ENCODE results near the gene SLC6A17.

Gene SLC6A17

DNA sequence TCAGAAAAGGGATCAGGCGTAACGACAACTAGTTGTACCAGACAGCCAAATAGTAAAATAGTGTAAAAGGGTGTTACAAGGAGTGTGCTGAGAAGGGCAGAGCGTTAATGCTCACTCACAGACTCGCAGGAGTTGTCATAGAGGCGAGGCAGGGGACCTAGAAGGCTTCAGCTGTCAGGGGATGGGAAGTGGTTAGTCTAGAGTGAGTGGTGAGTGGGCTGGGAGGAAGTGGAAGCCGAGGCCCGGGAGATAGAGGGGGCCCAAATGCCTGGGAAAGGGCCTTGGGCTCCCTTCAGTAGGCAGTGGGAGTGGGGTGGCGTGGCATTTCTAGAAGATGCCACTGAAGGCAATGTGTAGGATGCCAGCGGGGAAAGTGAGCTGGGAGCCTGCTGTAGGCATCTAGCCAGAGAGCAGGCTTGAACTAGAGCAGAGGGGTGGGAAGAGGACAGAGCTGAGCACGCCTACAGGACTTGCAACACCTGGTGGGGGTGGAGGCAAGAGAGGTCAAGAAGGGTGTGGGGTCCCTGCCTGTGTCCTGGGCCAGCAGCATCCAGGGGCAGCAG is 10.3 kb downstream of the SLC6A17 start:
- no peak overlapping the region for H3K27ac ChIP-seq (ENCODE audit: low read length)

DNA sequence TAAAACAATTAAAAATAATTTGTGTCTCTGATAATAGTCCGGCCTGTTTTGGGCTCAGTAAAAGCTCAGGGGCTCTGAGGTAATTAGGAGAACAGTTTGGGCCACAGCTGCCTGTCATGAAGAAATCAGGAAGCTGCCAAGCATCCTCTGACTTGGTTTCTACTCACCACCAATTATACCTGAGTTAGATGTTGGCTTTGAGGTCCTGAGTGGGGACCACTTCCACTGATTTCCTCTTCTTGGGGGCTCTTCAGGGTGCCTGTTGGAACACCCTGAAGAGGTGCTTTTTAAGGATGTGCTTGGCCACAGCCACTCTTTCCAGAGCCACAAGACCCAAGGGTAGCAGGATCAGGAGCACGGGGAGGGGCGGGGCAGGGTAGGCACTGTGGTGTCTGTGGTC is 10.9 kb downstream of the SLC6A17 start:
- H3K4me1 ChIP-seq (ENCODE audit: control insufficient read depth in 1 of 2, insufficient read depth in 2 of 2, low read length in 2 of 2): no peaks in the 10 kb centered on the region
- H3K27me3 ChIP-seq (ENCODE audit: low read depth, low read length): no peaks in the 10 kb centered on the region
- H3K9me3 ChIP-seq (ENCODE audit: control insufficient read depth in 1 of 2, low read length in 2 of 2): peaks cover 0 to 5% of the 10 kb centered on the region in 2 donors
- H3K4me3 ChIP-seq (ENCODE audit: low read depth in 1 of 2, low read length in 2 of 2): no peak overlapping the region
- H3K27ac ChIP-seq (ENCODE audit: low read length): no peak overlapping the region
- H3K36me3 ChIP-seq (ENCODE audit: control insufficient read depth in 1 of 2, insufficient read depth in 2 of 2, low read length in 2 of 2): no peaks in the 10 kb centered on the region

More for the DNA sequence above, 10.3 kb downstream of the SLC6A17 start:
- Histone ChIP-seq H3K9me3 (ENCODE audit: control insufficient read depth in 1 of 2, low read length in 2 of 2) (peaks cover 0 to 5% of the 10 kb centered on the region in 2 donors), H3K4me1 (ENCODE audit: control insufficient read depth in 1 of 2, insufficient read depth in 2 of 2, low read length in 2 of 2) (no peaks in the 10 kb centered on the region), H3K36me3 (ENCODE audit: control insufficient read depth in 1 of 2, insufficient read depth in 2 of 2, low read length in 2 of 2) (no peaks in the 10 kb centered on the region), H3K27me3 (ENCODE audit: low read depth, low read length) (no peaks in the 10 kb centered on the region), H3K4me3 (ENCODE audit: low read depth in 1 of 2, low read length in 2 of 2) (no peak overlapping the region)

DNA sequence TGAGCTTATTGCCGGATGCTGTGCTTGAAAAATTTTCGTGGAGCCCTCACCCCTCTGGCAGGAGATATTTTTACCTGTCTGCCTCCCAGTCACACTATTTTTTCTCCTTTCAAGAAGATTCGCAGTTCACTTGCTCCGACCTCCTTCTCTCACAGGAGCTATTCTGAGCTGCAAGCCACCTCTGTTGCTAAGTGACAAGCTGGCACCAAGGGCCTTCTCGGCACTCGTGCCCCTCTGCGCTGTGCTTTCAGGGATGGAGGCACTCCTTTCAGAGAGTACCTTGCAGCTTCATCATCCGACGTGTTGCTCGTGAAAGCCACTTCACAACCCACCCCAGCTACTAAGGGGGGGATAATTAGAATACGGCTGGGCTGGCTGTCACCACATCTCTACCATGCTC is 11.6 kb downstream of the SLC6A17 start:
- Histone ChIP-seq H3K4me1 (ENCODE audit: control insufficient read depth in 1 of 2, insufficient read depth in 2 of 2, low read length in 2 of 2) (no peaks in the 10 kb centered on the region), H3K9me3 (ENCODE audit: control insufficient read depth in 1 of 2, low read length in 2 of 2) (peaks cover 0 to 5% of the 10 kb centered on the region in 2 donors), H3K27me3 (ENCODE audit: low read depth, low read length) (no peaks in the 10 kb centered on the region), H3K4me3 (ENCODE audit: low read depth in 1 of 2, low read length in 2 of 2) (no peak overlapping the region), H3K36me3 (ENCODE audit: control insufficient read depth in 1 of 2, insufficient read depth in 2 of 2, low read length in 2 of 2) (no peaks in the 10 kb centered on the region), H3K27ac (ENCODE audit: low read length) (no peak overlapping the region)

DNA sequence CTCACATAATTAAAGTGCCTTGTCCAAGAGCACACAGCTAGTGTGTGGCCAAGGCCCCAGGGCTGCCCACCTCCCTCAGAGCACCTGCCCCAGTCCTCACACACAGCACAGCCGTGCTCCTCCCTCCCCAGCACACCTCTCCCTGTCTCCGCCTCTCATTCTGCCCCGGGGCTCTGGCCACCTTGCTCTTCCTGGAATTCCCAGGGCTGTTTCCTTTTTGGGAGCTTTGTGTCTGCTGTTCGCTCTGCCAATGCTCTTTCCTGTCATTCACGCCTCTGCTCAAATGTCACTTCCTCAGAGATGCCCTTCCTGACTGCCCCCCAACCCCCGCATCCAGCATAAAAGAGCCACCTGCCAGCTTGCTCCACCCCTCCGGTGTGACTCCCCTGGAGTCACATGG is 13.3 kb downstream of the SLC6A17 start:
- Histone ChIP-seq H3K4me1 (ENCODE audit: control insufficient read depth in 1 of 2, insufficient read depth in 2 of 2, low read length in 2 of 2) (no peaks in the 10 kb centered on the region), H3K27me3 (ENCODE audit: low read depth, low read length) (no peaks in the 10 kb centered on the region), H3K36me3 (ENCODE audit: control insufficient read depth in 1 of 2, insufficient read depth in 2 of 2, low read length in 2 of 2) (no peaks in the 10 kb centered on the region), H3K27ac (ENCODE audit: low read length) (no peak overlapping the region), H3K4me3 (ENCODE audit: low read depth in 1 of 2, low read length in 2 of 2) (no peak overlapping the region), H3K9me3 (ENCODE audit: control insufficient read depth in 1 of 2, low read length in 2 of 2) (peaks cover 0 to 5% of the 10 kb centered on the region in 2 donors)

DNA sequence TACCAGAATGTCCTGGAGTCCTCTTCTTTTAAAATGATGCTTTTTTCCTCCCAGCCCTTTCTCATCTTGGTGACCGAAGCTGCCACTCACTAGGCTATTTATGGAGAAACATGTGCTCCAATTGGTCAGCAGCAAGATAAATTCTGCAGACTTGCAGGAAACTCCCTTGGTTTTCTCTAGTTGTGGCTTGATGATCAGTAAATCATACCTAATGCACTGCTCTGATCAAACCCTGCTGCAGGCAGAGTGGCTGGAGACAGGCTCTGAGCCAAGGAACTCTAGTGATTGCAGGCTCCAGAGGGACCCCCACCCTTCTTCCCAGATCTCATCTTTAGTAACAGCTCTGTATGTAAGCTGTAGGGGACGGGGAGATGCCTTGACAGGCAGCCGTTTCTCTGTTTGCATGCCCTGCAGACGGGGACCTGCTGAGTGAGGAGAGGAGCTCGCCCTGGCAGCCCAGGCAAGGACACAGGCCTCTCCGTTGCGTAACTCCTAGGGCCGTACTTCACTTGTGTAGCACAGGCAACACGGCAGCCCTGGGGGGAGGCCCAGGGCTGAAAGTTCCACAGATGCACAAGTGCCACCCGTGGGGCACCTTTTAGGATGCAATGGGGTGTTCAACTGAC is 14.5 kb downstream of the SLC6A17 start:
- Histone ChIP-seq H3K27me3 (ENCODE audit: low read depth, low read length) (no peaks in the 10 kb centered on the region), H3K4me3 (ENCODE audit: low read depth in 1 of 2, low read length in 2 of 2) (no peak overlapping the region), H3K9me3 (ENCODE audit: control insufficient read depth in 1 of 2, low read length in 2 of 2) (peaks cover 0 to 5% of the 10 kb centered on the region in 2 donors), H3K27ac (ENCODE audit: low read length) (no peak overlapping the region), H3K36me3 (ENCODE audit: control insufficient read depth in 1 of 2, insufficient read depth in 2 of 2, low read length in 2 of 2) (no peaks in the 10 kb centered on the region), H3K4me1 (ENCODE audit: control insufficient read depth in 1 of 2, insufficient read depth in 2 of 2, low read length in 2 of 2) (no peaks in the 10 kb centered on the region)

DNA sequence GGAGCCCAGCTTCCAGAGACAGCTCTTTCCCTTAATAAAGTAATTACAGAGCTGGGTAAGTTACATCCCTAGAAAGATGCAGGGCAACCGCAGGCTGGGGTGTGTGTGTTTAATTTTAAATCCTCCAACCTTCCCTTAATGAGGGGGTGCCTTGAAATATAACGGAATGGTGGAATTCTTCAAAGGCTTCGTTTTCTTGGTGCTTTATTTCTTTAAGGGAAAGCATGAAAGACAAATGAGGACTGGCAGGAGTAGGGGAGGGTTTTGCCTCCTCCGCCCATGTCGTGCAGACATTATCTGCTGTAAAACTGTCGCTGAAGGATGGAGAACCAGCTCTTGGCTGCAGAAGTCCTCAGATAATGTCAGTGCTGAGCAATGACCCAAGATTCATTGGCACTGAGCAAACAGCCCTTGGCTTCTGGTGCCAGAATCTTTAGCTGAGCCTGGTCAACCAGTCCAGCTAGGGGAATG is 15.5 kb downstream of the SLC6A17 start:
- H3K27me3 ChIP-seq (ENCODE audit: low read depth, low read length): no peaks in the 10 kb centered on the region
- H3K36me3 ChIP-seq (ENCODE audit: control insufficient read depth in 1 of 2, insufficient read depth in 2 of 2, low read length in 2 of 2): no peaks in the 10 kb centered on the region
- H3K9me3 ChIP-seq (ENCODE audit: control insufficient read depth in 1 of 2, low read length in 2 of 2): peaks cover 0 to 5% of the 10 kb centered on the region in 2 donors
- no peak overlapping the region for H3K4me3 ChIP-seq (ENCODE audit: low read depth in 1 of 2, low read length in 2 of 2)
- H3K4me1 ChIP-seq (ENCODE audit: control insufficient read depth in 1 of 2, insufficient read depth in 2 of 2, low read length in 2 of 2): no peaks in the 10 kb centered on the region
- no peak overlapping the region for H3K27ac ChIP-seq (ENCODE audit: low read length)

DNA sequence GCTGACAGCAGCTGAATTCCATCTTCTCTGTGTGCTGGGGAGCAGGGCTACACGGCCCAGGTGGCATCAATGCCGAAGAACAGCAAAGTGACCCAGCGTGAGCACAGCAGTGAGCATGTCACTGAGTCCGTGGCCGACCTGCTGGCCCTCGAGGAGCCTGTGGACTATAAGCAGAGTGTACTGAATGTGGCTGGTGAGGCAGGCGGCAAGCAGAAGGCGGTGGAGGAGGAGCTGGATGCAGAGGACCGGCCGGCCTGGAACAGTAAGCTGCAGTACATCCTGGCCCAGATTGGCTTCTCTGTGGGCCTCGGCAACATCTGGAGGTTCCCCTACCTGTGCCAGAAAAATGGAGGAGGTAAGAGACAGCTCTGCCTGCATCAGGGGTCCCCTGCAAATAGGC is 16.6 kb downstream of the SLC6A17 start:
- H3K27ac ChIP-seq (ENCODE audit: low read length): no peak overlapping the region
- no peaks in the 10 kb centered on the region for H3K9me3 ChIP-seq (ENCODE audit: control insufficient read depth in 1 of 2, low read length in 2 of 2)
- no peak overlapping the region for H3K4me3 ChIP-seq (ENCODE audit: low read depth in 1 of 2, low read length in 2 of 2)
- no peaks in the 10 kb centered on the region for H3K27me3 ChIP-seq (ENCODE audit: low read depth, low read length)
- H3K4me1 ChIP-seq (ENCODE audit: control insufficient read depth in 1 of 2, insufficient read depth in 2 of 2, low read length in 2 of 2): no peaks in the 10 kb centered on the region
- H3K36me3 ChIP-seq (ENCODE audit: control insufficient read depth in 1 of 2, insufficient read depth in 2 of 2, low read length in 2 of 2): no peaks in the 10 kb centered on the region

DNA sequence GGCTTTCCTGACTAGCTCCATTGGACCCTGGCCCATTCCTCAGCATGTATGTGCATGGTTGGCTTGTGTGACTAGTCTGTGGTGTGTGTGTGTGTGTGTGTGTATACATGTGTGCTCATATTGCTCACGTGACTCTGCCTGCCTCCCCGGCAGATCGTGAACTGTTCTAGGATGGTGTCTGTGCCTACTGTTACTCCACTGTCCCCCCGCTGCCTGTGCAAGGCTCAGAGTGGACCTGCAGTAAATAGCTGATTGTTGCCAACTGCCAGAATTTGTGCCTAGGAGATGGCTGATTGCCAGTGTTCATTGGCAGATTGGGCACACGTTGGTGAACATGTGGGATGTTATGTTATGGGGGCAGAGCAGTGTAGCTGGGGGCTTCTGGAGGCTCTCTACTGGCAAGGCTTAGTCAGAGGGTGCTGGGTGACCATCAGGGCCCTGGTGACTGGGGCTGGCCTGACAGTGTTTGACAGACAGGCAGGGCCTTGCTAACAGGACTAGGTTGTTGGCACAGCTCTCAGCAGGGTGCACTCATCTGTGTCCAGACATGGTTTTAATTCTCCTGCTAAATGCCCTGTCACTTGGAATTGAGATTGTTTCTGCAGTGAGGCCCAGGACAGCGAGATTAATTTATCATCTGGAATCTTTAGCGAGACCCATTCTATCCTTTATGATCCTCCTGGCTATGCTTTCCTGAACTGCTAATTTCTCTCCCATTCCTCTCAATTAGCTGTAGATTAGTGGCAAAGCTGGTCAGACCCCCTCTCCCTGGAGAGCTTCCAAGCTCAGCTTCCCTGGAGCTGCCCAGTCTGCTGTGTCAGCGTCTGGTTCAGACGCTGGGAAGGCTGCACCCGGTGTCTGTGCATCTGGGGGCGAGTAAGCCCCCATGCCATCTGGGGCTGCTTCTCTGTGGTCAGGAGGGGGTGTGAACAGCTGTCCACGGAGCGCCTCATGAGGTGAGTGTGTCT is 20.8 kb downstream of the SLC6A17 start:
- Histone ChIP-seq H3K36me3 (ENCODE audit: control insufficient read depth in 1 of 2, insufficient read depth in 2 of 2, low read length in 2 of 2) (no peaks in the 10 kb centered on the region), H3K4me3 (ENCODE audit: low read depth in 1 of 2, low read length in 2 of 2) (no peak overlapping the region), H3K27me3 (ENCODE audit: low read depth, low read length) (no peaks in the 10 kb centered on the region), H3K4me1 (ENCODE audit: control insufficient read depth in 1 of 2, insufficient read depth in 2 of 2, low read length in 2 of 2) (no peaks in the 10 kb centered on the region), H3K27ac (ENCODE audit: low read length) (no peak overlapping the region), H3K9me3 (ENCODE audit: control insufficient read depth in 1 of 2, low read length in 2 of 2) (no peaks in the 10 kb centered on the region)

DNA sequence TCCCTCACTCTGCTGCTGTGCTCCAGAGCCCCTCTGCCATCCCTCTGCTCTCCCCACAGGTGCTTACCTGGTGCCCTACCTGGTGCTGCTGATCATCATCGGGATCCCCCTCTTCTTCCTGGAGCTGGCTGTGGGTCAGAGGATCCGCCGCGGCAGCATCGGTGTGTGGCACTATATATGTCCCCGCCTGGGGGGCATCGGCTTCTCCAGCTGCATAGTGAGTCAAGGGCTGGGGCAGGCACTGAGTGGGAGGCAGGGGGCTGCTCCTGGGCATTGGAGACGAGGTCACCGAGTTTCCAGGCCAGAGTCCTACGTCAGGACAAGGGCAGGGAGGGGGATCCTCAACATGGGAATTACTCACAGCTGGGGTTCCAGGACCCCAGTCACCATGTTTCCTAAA is 21.7 kb downstream of the SLC6A17 start:
- Histone ChIP-seq H3K4me3 (ENCODE audit: low read depth in 1 of 2, low read length in 2 of 2) (no peak overlapping the region), H3K36me3 (ENCODE audit: control insufficient read depth in 1 of 2, insufficient read depth in 2 of 2, low read length in 2 of 2) (no peaks in the 10 kb centered on the region), H3K9me3 (ENCODE audit: control insufficient read depth in 1 of 2, low read length in 2 of 2) (no peaks in the 10 kb centered on the region), H3K4me1 (ENCODE audit: control insufficient read depth in 1 of 2, insufficient read depth in 2 of 2, low read length in 2 of 2) (no peaks in the 10 kb centered on the region), H3K27ac (ENCODE audit: low read length) (no peak overlapping the region), H3K27me3 (ENCODE audit: low read depth, low read length) (no peaks in the 10 kb centered on the region)

DNA sequence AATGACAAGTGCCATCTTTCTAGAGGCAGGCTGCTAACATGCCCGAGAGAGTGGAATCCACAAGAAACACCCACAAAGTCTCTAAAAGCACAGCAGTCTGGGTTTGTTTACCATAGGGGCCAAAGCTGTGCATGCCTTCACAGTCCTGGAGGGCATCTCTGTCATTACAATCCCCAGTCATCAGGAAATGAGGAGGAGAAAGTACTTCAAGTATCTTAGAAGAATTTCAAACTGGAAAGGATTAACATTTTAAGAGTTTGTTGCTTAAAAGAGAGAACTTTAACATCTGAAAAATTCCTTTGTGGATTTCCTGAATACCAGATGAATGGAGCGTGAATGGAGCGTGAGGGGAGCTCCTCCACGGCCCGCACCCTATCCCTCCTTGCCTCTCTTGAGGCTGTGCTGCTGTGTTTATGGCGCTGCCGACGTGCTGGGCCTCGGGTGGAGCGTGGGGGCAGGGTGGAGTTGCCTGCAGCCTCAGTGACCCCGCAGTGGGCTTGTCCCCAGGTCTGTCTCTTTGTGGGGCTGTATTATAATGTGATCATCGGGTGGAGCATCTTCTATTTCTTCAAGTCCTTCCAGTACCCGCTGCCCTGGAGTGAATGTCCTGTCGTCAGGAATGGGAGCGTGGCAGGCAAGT is 23.3 kb downstream of the SLC6A17 start:
- Histone ChIP-seq H3K4me1 (ENCODE audit: control insufficient read depth in 1 of 2, insufficient read depth in 2 of 2, low read length in 2 of 2) (no peaks in the 10 kb centered on the region), H3K36me3 (ENCODE audit: control insufficient read depth in 1 of 2, insufficient read depth in 2 of 2, low read length in 2 of 2) (no peaks in the 10 kb centered on the region), H3K27me3 (ENCODE audit: low read depth, low read length) (no peaks in the 10 kb centered on the region), H3K27ac (ENCODE audit: low read length) (no peak overlapping the region), H3K9me3 (ENCODE audit: control insufficient read depth in 1 of 2, low read length in 2 of 2) (no peaks in the 10 kb centered on the region), H3K4me3 (ENCODE audit: low read depth in 1 of 2, low read length in 2 of 2) (no peak overlapping the region)

DNA sequence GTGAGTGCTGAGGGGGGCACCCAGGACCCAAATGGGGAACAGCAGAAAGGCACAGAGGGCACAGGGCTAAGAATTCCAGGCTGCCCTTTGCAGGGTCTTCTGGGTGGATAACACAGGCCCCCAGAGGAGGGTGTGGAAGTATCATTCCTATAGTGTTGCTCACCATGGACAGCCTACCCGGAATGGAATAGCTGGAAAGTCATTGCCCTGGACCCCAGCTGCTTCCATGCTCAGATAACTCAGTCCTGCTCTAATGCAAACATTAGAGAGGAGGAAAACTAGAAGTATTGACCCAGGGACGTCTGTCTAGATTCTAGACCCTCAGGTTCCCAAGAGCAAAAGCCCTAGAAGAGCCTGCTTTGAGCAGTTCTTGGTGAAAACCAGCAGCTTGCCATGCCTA is 24.7 kb downstream of the SLC6A17 start:
- no peaks in the 10 kb centered on the region for H3K36me3 ChIP-seq (ENCODE audit: control insufficient read depth in 1 of 2, insufficient read depth in 2 of 2, low read length in 2 of 2)
- no peak overlapping the region for H3K27ac ChIP-seq (ENCODE audit: low read length)
- H3K4me1 ChIP-seq (ENCODE audit: control insufficient read depth in 1 of 2, insufficient read depth in 2 of 2, low read length in 2 of 2): no peaks in the 10 kb centered on the region
- H3K9me3 ChIP-seq (ENCODE audit: control insufficient read depth in 1 of 2, low read length in 2 of 2): no peaks in the 10 kb centered on the region
- H3K27me3 ChIP-seq (ENCODE audit: low read depth, low read length): no peaks in the 10 kb centered on the region
- H3K4me3 ChIP-seq (ENCODE audit: low read depth in 1 of 2, low read length in 2 of 2): no peak overlapping the region

Data from muscle layer of duodenum (tissue), 2 donors.